SK-N-SH (cell line): ENCODE measurements around the gene ZG16B. TPM values are rescaled to one million over a fixed set of nuclear protein-coding genes. Genes with fewer than 3 reads are reported as not detected.

Experiments
- CTCF ChIA-PET: fragments of 300-600, 350-600 bp; formaldehyde crosslinking; extraction: SDS; loops from one replicate; lab custom pipeline; 2021; lab: Yijun Ruan, JAX
- POLR2A ChIA-PET: fragments of 350-600 bp; sonication (Branson Sonifier 250); formaldehyde crosslinking; extraction: SDS; loops from one replicate; lab custom pipeline; 2020; ENCODE audit warnings: antibody characterized with exemption, inconsistent platforms; lab: Yijun Ruan, JAX
- DNase-seq: peaks from one replicate; pipeline ENCODE4 v3.0.0; 2012
- H2AFZ ChIP-seq: fragments of 200-600 bp; sonication (generic); 2 replicates; pipeline ENCODE4 v1.8.1; 2016; ENCODE audit warnings: antibody characterized with exemption, mild to moderate bottlenecking, low read depth
- H3F3A ChIP-seq: fragments of 200-600 bp; sonication (generic); replicated peaks from 2 replicates; pipeline ENCODE3; 2016; ENCODE audit warnings: antibody characterized with exemption, mild to moderate bottlenecking; ENCODE audit not compliant: insufficient read depth
- H3K27ac ChIP-seq, 2 experiments: fragments of 200-500 bp in 1 of 2; fragments of 200-600 bp in 1 of 2; sonication (Bioruptor generic) in 1 of 2; sonication (generic), shearing (Covaris generic) in 1 of 2; 2 replicates each; pipeline versions ENCODE4 v1.5.1 to v1.6.1; 2014 to 2016; ENCODE audit warnings: low read depth in 2 of 2, inconsistent platforms in 1 of 2, low read length in 1 of 2, mild to moderate bottlenecking in 1 of 2, mixed read lengths in 1 of 2
- H3K27me3 ChIP-seq: fragments of 200-600 bp; sonication (generic), shearing (Covaris generic); 2 replicates; pipeline ENCODE4 v1.6.1; 2016; ENCODE audit warnings: mixed run types; ENCODE audit not compliant: insufficient read depth
- H3K36me3 ChIP-seq, 2 experiments: fragments of 200-500 bp in 1 of 2; fragments of 200-600 bp in 1 of 2; sonication (Bioruptor generic) in 1 of 2; sonication (generic) in 1 of 2; replicated peaks in 1 of 2; 2 replicates each; pipeline versions ENCODE3 to v1.5.1; 2014 to 2016; ENCODE audit warnings: low read length in 1 of 2, mild to moderate bottlenecking in 1 of 2; ENCODE audit not compliant: insufficient read depth in 2 of 2, control insufficient read depth in 1 of 2
- H3K4me1 ChIP-seq, 2 experiments: fragments of 200-500 bp in 1 of 2; fragments of 200-600 bp in 1 of 2; sonication (Bioruptor generic) in 1 of 2; sonication (generic), shearing (Covaris generic) in 1 of 2; 2 replicates each; pipeline versions ENCODE4 v1.5.1 to v1.6.1; 2014 to 2016; ENCODE audit warnings: low read depth in 1 of 2, low read length in 1 of 2, mixed run types in 1 of 2; ENCODE audit not compliant: insufficient read depth in 2 of 2, control insufficient read depth in 1 of 2
- H3K4me2 ChIP-seq: fragments of 200-600 bp; sonication (generic), shearing (Covaris generic); 2 replicates; pipeline ENCODE4 v1.6.1; 2017; ENCODE audit warnings: mixed run types
- H3K4me3 ChIP-seq, 2 experiments: fragments of 200-500 bp in 1 of 2; fragments of 200-600 bp in 1 of 2; sonication (Bioruptor generic) in 1 of 2; sonication (generic), shearing (Covaris generic) in 1 of 2; 2 replicates each; pipeline versions ENCODE4 v1.5.1 to v1.8.1; 2014 to 2016; ENCODE audit warnings: low read depth in 2 of 2, inconsistent platforms in 1 of 2, low read length in 1 of 2, mild to moderate bottlenecking in 1 of 2, mixed read lengths in 1 of 2, moderate library complexity in 1 of 2
- H3K79me2 ChIP-seq: fragments of 200-600 bp; sonication (generic); 2 replicates; pipeline ENCODE4 v1.8.1; 2017; ENCODE audit warnings: mild to moderate bottlenecking; ENCODE audit not compliant: insufficient read depth
- H3K9ac ChIP-seq: fragments of 200-600 bp; sonication (generic); 2 replicates; pipeline ENCODE4 v1.6.1; 2017; ENCODE audit warnings: mixed run types
- H3K9me2 ChIP-seq: fragments of 200-600 bp; sonication (generic); 2 replicates; pipeline ENCODE4 v1.6.1; 2017; ENCODE audit warnings: mixed run types
- H3K9me3 ChIP-seq: fragments of 200-600 bp; sonication (generic); 2 replicates; pipeline ENCODE4 v1.6.1; 2017; ENCODE audit warnings: mixed run types, mild to moderate bottlenecking, moderate library complexity
- H4K20me1 ChIP-seq: fragments of 200-600 bp; sonication (generic); 2 replicates; pipeline ENCODE4 v1.6.1; 2017; ENCODE audit warnings: mild to moderate bottlenecking, mixed run types; ENCODE audit not compliant: insufficient read depth
- ELF1 ChIP-seq: IDR thresholded peaks from 2 replicates; pipeline ENCODE4 v1.4.0; 2012
- EP300 ChIP-seq, 2 experiments: IDR thresholded peaks; 2 replicates each; pipeline versions ENCODE4 v1.4.0 to v1.6.1; 2012; ENCODE audit warnings: borderline replicate concordance in 1 of 2, low read depth in 1 of 2, low read length in 1 of 2
- FOXJ3 ChIP-seq: sonication (generic); formaldehyde crosslinking; IDR thresholded peaks from 2 replicates; pipeline ENCODE4 v1.5.1; 2020; ENCODE audit warnings: mild to moderate bottlenecking, missing genetic modification reagents
- FOXM1 ChIP-seq: IDR thresholded peaks from 2 replicates; pipeline ENCODE4 v1.4.0; 2012; ENCODE audit warnings: low read depth, mild to moderate bottlenecking
- GATA2 ChIP-seq: sonication (generic); formaldehyde crosslinking; IDR thresholded peaks from 2 replicates; pipeline ENCODE4 v1.5.0; 2020; ENCODE audit warnings: mild to moderate bottlenecking, missing genetic modification reagents
- JUND ChIP-seq: IDR thresholded peaks from 2 replicates; pipeline ENCODE4 v1.4.0; 2012
- MXI1 ChIP-seq: IDR thresholded peaks from 2 replicates; pipeline ENCODE4 v1.6.1; 2012; ENCODE audit warnings: mild to moderate bottlenecking, low read depth, low read length, improper control_type of control experiment
- NRF1 ChIP-seq: IDR thresholded peaks from 2 replicates; pipeline ENCODE4 v1.6.1; 2012; ENCODE audit warnings: low read depth, mild to moderate bottlenecking, low read length
- PBX3 ChIP-seq: IDR thresholded peaks from 2 replicates; pipeline ENCODE4; 2012
- RFX5 ChIP-seq: IDR thresholded peaks from 2 replicates; pipeline ENCODE4 v1.6.1; 2012; ENCODE audit warnings: mild to moderate bottlenecking, improper control_type of control experiment, low read length
- SMC3 ChIP-seq: IDR thresholded peaks from 2 replicates; pipeline ENCODE4 v1.6.1; 2012; ENCODE audit warnings: low read depth, low read length, improper control_type of control experiment
- TEAD4 ChIP-seq: IDR thresholded peaks from 2 replicates; pipeline ENCODE4 v1.4.0; 2012; ENCODE audit warnings: mild to moderate bottlenecking, borderline replicate concordance; ENCODE audit not compliant: insufficient read depth
- USF2 ChIP-seq: fragments of 150-350 bp; IDR thresholded peaks from 2 replicates; pipeline ENCODE4 v1.6.1; 2017; ENCODE audit warnings: antibody characterized with exemption, low read length, low read depth, borderline replicate concordance
- YY1 ChIP-seq: IDR thresholded peaks from 2 replicates; pipeline ENCODE4 v1.4.0; 2012; ENCODE audit warnings: low read depth, mild to moderate bottlenecking
- WGBS: methylation state at CpG from one replicate; pipeline ENCODE4 v1.1.6; 2017; ENCODE audit warnings: low lambda C conversion rate; 5-methylcytosine and 5-hydroxymethylcytosine counted together
- polyA plus RNA-seq, 3 experiments: library from polyadenylated mRNA; depleted of rRNA; stranded (reverse); fragments of >200 nt; gene quantifications; 2 replicates each; pipeline ENCODE4 v1.2.3, GENCODE V29; 2012
- TF ChIP-seq, protein P1 (sequence below): IDR thresholded peaks from 2 replicates; pipeline ENCODE4 v1.6.1; 2012; ENCODE audit warnings: mild to moderate bottlenecking, low read depth, low read length, moderate library complexity
- TF ChIP-seq, protein P2 (sequence below): IDR thresholded peaks from 2 replicates; pipeline ENCODE4 v1.4.0; 2012; ENCODE audit warnings: low read depth, borderline replicate concordance
- TF ChIP-seq, protein P3 (sequence below): fragments of 200-600 bp; sonication (generic); IDR thresholded peaks from 2 replicates; pipeline ENCODE4 v1.6.1; 2017; ENCODE audit warnings: antibody characterized with exemption, mild to moderate bottlenecking, moderate library complexity
- TF ChIP-seq, protein P4 (sequence below): IDR thresholded peaks from 2 replicates; pipeline ENCODE4 v1.4.0; 2012; ENCODE audit warnings: low read depth, borderline replicate concordance

Gene ZG16B
- polyA plus RNA-seq, 1 of the 3 experiments (the other 2 are of a cell fraction): 0.26 TPM

DNA sequence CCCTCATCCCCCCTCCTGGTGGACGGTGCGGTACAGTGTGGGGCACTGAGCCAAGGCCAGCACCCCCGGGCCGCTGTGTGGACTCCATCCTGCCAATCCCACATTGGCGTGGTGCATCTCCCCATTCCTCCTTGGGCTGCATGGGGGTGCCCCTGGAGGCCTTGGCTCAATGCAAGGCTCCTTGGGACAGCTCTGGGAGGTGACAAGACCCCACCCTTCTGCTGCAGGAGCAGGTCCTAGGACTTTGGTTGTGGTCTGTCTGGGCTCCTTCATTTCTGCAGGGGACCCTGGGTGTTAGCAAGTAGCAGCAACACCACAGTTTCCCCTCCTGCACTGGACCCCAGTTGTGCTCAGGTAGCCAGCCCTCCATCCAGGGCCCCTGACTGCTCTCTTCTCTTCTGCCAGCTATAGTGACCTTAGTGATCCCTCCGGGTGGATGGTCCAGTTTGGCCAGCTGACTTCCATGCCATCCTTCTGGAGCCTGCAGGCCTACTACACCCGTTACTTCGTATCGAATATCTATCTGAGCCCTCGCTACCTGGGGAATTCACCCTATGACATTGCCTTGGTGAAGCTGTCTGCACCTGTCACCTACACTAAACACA, 11.7 kb upstream of the ZG16B start (continued):
- TF ChIP-seq RFX5 (no peak), GATA2 (no peak), MXI1 (no peak), FOXM1 (no peak), PBX3 (no peak), EP300 (IDR thresholded peaks at IDR 0.05; ENCODE audit: borderline replicate concordance in 1 of 2, low read depth in 1 of 2, low read length in 1 of 2) (no peak), ELF1 (no peak)
- TF ChIP-seq, protein P1, sequence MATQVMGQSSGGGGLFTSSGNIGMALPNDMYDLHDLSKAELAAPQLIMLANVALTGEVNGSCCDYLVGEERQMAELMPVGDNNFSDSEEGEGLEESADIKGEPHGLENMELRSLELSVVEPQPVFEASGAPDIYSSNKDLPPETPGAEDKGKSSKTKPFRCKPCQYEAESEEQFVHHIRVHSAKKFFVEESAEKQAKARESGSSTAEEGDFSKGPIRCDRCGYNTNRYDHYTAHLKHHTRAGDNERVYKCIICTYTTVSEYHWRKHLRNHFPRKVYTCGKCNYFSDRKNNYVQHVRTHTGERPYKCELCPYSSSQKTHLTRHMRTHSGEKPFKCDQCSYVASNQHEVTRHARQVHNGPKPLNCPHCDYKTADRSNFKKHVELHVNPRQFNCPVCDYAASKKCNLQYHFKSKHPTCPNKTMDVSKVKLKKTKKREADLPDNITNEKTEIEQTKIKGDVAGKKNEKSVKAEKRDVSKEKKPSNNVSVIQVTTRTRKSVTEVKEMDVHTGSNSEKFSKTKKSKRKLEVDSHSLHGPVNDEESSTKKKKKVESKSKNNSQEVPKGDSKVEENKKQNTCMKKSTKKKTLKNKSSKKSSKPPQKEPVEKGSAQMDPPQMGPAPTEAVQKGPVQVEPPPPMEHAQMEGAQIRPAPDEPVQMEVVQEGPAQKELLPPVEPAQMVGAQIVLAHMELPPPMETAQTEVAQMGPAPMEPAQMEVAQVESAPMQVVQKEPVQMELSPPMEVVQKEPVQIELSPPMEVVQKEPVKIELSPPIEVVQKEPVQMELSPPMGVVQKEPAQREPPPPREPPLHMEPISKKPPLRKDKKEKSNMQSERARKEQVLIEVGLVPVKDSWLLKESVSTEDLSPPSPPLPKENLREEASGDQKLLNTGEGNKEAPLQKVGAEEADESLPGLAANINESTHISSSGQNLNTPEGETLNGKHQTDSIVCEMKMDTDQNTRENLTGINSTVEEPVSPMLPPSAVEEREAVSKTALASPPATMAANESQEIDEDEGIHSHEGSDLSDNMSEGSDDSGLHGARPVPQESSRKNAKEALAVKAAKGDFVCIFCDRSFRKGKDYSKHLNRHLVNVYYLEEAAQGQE: no peak

- DNase-seq: no peak
- no peak overlapping the region for H3K27ac ChIP-seq
- H3K9me3 ChIP-seq: no peaks in the 10 kb centered on the region
- no peaks in the 10 kb centered on the region for H3K36me3 ChIP-seq
- H3K27me3 ChIP-seq: no peaks in the 10 kb centered on the region
- no peak overlapping the region for H2AFZ ChIP-seq
- H3K9ac ChIP-seq: no peak overlapping the region
- H3K4me2 ChIP-seq: no peak overlapping the region
- H3K4me1 ChIP-seq: peaks cover 0 to 24% of the 10 kb centered on the region in 2 experiments; a peak in 1 of 4 replicates
- CTCF ChIA-PET: no interaction called here
- WGBS: 48% methylated on average over 14 of the region's 18 CpGs
- H4K20me1 ChIP-seq: no peaks in the 10 kb centered on the region
- no peaks in the 10 kb centered on the region for H3F3A ChIP-seq
- POLR2A ChIA-PET: no interaction called here
- no peak overlapping the region for H3K4me3 ChIP-seq
- H3K9me2 ChIP-seq: no peaks in the 10 kb centered on the region
- H3K79me2 ChIP-seq: no peaks in the 10 kb centered on the region
- TF ChIP-seq, protein P2, sequence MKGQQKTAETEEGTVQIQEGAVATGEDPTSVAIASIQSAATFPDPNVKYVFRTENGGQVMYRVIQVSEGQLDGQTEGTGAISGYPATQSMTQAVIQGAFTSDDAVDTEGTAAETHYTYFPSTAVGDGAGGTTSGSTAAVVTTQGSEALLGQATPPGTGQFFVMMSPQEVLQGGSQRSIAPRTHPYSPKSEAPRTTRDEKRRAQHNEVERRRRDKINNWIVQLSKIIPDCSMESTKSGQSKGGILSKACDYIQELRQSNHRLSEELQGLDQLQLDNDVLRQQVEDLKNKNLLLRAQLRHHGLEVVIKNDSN: no peak
- TF ChIP-seq TEAD4: no peak
- TF ChIP-seq, protein P3, sequence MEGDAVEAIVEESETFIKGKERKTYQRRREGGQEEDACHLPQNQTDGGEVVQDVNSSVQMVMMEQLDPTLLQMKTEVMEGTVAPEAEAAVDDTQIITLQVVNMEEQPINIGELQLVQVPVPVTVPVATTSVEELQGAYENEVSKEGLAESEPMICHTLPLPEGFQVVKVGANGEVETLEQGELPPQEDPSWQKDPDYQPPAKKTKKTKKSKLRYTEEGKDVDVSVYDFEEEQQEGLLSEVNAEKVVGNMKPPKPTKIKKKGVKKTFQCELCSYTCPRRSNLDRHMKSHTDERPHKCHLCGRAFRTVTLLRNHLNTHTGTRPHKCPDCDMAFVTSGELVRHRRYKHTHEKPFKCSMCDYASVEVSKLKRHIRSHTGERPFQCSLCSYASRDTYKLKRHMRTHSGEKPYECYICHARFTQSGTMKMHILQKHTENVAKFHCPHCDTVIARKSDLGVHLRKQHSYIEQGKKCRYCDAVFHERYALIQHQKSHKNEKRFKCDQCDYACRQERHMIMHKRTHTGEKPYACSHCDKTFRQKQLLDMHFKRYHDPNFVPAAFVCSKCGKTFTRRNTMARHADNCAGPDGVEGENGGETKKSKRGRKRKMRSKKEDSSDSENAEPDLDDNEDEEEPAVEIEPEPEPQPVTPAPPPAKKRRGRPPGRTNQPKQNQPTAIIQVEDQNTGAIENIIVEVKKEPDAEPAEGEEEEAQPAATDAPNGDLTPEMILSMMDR: no peak
- TF ChIP-seq, protein P4, sequence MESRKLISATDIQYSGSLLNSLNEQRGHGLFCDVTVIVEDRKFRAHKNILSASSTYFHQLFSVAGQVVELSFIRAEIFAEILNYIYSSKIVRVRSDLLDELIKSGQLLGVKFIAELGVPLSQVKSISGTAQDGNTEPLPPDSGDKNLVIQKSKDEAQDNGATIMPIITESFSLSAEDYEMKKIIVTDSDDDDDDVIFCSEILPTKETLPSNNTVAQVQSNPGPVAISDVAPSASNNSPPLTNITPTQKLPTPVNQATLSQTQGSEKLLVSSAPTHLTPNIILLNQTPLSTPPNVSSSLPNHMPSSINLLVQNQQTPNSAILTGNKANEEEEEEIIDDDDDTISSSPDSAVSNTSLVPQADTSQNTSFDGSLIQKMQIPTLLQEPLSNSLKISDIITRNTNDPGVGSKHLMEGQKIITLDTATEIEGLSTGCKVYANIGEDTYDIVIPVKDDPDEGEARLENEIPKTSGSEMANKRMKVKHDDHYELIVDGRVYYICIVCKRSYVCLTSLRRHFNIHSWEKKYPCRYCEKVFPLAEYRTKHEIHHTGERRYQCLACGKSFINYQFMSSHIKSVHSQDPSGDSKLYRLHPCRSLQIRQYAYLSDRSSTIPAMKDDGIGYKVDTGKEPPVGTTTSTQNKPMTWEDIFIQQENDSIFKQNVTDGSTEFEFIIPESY: no peak
- no peak for TF ChIP-seq SMC3
- TF ChIP-seq YY1: no peak
- TF ChIP-seq USF2: no peak
- TF ChIP-seq JUND: no peak
- TF ChIP-seq NRF1: no peak
- TF ChIP-seq FOXJ3 (CRISPR knock-in tag): no peak
- no peak for TF ChIP-seq ELF1
Measured at GRCh38 chr16:2819179-2819938, 10.7 kb upstream of the ZG16B start.
